GM19193 (cell line): Measurements from ENCODE around the gene RNF182.

Experiments
- POLR2A ChIP-seq: IDR thresholded peaks from 4 replicates; pipeline ENCODE4 v1.6.1; 2011; ENCODE audit not compliant: insufficient read depth, insufficient read length; ENCODE audit errors: extremely low read depth

The RNF182 gene, protein sequence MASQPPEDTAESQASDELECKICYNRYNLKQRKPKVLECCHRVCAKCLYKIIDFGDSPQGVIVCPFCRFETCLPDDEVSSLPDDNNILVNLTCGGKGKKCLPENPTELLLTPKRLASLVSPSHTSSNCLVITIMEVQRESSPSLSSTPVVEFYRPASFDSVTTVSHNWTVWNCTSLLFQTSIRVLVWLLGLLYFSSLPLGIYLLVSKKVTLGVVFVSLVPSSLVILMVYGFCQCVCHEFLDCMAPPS

GRCh38 chr6:13924949-13925881, at the start of gene RNF182:
TSS of gene RNF182 (plus strand) at chr6:13924952. CDS start at chr6:13977120, 52,168 bp downstream.
- TF ChIP-seq POLR2A = no peak

GRCh38 chr6:13877051-13877450, 47.7 kb upstream of the RNF182 start:
- TF ChIP-seq POLR2A = no peak

GRCh38 chr6:13881621-13882165, 43.1 kb upstream of the RNF182 start:
- no peak for TF ChIP-seq POLR2A

DNA sequence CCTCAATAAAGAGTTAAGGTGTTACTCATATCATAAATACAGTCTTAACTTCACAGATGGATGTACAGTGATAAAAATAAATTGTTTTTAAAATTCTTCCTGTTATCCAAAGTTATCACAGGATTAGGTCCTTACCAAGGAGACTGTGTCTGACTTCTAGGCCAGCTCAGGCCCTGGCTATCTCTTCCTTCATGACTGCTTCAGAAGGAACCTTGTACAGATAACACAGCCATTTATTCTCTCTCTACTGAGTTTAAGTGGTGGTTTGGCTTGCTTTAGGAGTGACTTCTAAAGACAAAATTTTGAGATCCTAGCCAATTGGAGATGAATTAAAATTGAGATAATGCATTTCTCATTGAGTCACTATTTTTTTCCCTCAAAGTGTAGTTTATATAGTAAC, 40.8 kb upstream of the RNF182 start:
- no peak for TF ChIP-seq POLR2A

- TF ChIP-seq POLR2A = no peak
Measured at GRCh38 chr6:13884397-13884796, 40.4 kb upstream of the RNF182 start.

DNA sequence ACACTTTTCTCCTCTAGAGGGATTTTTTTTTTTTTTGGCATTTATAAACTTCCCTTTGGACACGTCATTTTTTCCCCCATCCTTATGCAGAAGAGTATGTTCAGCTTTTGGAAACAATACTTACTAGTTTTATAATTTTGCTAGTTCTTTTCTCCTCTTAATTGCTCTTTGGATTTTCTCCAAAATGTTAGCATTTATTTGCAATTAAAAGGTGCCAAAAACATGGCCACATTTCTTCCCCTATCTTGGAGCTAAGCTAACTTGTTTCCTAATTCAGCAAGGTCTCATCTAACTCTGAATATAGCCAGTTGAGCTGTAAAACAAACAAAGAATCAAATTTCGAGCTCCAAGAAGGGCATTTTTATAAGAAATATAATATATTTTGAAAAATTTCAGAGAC, 39.2 kb upstream of the RNF182 start:
- TF ChIP-seq POLR2A = no peak

DNA sequence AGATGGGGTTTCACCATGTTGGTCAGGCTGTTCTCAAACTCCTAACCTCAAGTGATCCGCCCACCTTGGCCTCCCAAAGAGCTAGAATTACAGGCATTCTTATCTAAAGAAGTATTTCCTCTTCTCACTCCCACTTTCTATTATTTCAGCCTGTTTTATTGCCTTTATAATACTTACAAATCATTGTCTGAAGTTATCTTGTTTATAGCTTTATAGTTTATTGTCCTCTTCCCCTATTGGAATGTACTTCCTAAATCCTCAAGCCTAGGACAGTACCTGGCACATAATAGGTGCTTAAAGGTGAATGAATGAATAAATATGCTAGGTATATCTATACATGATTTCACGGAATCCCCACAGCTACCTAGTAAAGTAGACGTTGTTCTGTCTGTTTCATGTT, 37.8 kb upstream of the RNF182 start:
- no peak for TF ChIP-seq POLR2A

DNA sequence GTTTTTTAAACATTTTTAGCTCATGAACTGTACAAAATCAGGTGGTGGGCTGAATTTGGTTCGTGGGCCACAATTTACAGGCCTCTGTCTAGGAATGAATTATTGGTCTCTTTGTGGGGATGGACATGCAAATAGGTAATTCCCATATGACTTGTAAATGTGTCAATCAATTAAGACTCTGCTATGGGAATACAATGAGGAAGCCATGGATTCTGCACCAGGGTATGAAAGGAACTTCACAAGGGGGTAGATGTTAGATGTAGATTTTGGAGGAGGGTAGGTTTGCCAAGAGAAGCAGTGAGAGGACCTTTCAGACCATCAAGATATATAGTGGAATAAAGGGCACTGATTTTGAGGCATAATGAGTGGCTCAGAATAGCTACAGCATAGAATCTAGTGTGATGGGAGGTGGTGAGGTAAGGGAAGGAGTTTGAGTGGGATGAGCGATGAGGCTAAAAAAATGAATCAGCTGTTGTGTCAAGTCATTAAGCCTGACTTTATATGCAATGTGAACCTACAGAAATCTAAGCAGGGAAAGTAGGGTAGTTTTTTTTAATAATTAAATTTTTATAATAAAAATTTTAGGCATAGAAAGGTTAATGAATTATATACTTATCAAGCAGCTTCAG, 32.6 kb upstream of the RNF182 start:
- no peak for TF ChIP-seq POLR2A

DNA sequence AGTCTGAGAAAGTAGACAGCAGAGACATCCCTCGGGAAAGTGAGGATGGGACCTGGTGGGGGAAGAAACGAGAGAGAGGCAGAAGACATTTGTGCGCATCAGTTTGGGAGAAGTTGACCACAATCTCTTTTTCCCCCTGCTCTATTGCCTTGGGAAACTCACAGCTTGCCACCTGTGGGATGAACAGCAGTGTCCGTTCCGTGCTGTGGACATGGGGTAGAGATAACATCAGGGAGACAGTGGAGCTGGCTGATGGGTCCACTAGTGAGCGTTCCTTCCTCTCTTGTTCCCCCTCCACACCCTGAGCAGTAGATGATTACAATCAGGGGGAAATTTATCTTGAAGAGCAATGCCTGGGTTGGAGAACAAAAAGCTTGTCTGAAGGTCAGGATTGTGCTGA, 21.8 kb upstream of the RNF182 start:
- no peak for TF ChIP-seq POLR2A

DNA sequence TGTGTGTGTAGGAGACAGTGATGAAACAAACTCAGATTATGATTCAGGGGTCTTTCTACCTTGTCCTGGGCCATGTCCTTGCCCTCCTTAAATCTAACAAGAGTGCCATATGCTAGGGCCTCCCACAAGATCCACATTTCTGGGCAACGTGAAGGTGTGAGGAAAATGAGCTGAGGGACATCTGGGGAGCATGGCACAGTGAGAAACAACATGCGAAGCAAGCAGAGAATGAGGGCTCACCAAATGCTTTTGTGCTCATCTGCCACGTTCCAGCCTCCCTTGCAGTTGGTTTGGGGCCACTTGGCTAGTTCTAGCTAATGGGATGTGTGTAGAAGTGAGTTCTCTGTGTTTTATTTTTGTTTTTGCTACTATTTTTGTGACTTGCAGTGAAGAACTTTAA, 21.4 kb upstream of the RNF182 start:
- no peak for TF ChIP-seq POLR2A

DNA sequence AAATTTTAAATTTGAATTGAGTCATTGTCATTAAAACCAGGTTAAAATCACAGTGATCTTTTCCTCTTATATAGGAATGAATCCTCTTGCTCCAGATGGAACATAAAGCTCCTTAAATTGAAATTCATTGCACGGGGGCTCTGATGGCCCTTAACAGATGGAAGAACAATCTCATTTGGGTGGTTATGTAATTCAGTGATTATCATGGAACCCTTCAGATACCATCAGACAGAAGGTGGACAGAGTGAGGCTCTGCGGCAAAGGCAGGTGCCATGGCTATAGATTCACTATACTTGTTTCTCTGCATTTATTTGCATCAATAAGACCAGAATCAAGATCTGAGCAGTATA, 17.8 kb upstream of the RNF182 start:
- TF ChIP-seq POLR2A = no peak

DNA sequence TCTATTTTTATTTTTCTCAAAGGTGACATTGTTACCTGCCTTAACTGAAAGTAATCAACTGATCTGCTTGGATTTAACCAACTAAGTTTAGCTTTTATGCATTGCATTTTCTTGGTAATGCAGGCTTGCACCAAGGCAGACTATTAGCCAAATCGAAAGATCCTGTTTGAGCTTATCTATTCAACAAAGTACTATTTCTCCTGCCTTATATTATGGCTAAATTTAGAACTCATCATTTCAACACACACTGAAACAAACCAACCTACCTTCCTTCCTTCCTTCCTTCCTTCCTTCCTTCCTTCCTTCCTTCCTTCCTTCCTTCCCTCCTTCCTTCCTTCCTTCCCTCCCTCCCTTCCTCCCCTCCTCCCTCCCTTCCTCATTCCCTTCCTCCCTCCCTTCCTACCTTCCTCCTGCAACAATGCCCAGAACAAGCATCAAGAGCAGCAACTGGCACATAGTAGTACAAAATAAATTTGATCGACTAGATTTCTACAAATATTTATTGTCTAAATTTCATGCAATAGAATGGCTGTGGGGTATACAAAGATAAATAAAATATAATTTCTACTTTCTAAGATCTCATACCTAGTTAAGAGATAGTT, 17.0 kb upstream of the RNF182 start:
- no peak for TF ChIP-seq POLR2A

DNA sequence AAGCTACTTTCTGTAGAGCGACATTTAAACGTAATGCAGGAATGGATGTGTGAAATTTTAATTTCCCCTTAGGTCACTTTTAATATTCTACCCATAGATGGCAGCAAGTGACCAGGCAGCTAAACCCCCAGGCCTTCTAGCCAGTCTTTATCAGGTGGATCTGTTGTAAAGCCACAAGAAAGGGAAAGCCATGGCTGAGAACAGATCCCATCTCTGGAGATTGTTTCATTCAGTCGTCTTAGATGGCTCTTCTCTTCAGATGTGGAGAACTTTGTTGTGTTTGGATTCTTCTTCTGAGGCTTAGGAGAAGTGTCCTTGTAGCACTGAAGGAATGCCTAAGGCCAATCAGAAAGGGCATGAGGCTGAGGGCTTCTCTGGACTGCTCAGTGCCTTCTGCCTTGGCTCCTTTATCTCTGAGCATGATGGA, 15.8 kb upstream of the RNF182 start:
- no peak for TF ChIP-seq POLR2A

DNA sequence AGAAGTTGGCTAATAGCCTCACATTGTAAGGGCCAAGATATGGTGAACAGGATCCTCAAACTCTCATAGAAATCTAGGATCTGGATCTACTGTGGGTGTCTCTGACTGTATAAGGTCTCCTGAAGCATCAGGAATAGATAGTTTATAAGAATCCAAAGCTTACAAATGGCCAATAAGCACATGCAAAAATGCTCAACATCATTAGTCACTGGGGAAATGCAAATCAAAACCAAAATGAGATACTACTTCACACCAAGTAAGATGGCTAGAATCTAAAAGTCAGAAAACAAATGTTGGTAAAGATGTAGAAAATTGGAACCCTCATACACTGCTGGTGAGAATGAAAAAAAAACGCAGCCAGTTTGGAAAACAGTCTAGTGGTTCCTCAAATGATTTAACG, 14.3 kb upstream of the RNF182 start:
- TF ChIP-seq POLR2A = no peak

GRCh38 chr6:13911337-13911736, 13.4 kb upstream of the RNF182 start:
- no peak for TF ChIP-seq POLR2A
